Measurements from ENCODE around the gene C8A. TPM values are rescaled to one million over a fixed set of nuclear protein-coding genes. Genes with fewer than 3 reads are reported as not detected.

C8A gene
- total RNA-seq, 1 donor from 2014 or later, result not detected

DNA sequence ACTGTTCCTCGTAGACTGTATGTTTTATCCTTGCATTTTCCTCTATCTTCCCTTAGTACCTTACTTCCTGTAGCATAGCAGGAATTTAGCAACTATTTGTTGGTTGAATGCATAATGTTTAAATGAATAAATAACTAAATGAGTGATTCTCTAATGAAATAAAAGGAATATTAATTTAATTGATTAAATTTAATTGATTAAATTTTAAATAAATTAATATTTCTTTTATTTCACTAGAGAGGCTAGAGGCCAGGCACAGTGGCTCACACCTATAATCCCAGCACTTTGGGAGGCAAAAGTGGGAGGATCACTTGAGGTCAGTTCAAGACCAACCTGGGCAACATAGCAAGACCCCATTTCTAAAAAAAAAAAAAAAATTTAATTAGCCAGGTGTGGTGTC lies 85.4 kb downstream of the C8A start:
- intact Hi-C loops (cut with DNase I), result no loop called here
- no peak for TF ChIP-seq POLR2AphosphoS5 (IDR thresholded peaks at IDR 0.05; ENCODE audit: insufficient read depth in 1 of 2, low read depth in 1 of 2)
- TF ChIP-seq POLR2A (IDR thresholded peaks at IDR 0.05), result no peak
- TF ChIP-seq, protein P1, sequence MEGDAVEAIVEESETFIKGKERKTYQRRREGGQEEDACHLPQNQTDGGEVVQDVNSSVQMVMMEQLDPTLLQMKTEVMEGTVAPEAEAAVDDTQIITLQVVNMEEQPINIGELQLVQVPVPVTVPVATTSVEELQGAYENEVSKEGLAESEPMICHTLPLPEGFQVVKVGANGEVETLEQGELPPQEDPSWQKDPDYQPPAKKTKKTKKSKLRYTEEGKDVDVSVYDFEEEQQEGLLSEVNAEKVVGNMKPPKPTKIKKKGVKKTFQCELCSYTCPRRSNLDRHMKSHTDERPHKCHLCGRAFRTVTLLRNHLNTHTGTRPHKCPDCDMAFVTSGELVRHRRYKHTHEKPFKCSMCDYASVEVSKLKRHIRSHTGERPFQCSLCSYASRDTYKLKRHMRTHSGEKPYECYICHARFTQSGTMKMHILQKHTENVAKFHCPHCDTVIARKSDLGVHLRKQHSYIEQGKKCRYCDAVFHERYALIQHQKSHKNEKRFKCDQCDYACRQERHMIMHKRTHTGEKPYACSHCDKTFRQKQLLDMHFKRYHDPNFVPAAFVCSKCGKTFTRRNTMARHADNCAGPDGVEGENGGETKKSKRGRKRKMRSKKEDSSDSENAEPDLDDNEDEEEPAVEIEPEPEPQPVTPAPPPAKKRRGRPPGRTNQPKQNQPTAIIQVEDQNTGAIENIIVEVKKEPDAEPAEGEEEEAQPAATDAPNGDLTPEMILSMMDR (IDR thresholded peaks at IDR 0.05), result no peak
- Histone ChIP-seq H3K4me3 (no peak overlapping the region), H3K36me3 (no peaks in the 10 kb centered on the region), H3K27ac (no peak overlapping the region), H3K9me3 (no peaks in the 10 kb centered on the region), H3K4me1 (no peaks in the 10 kb centered on the region), H3K27me3 (no peaks in the 10 kb centered on the region)
- DNase-seq (ENCODE audit: extremely low spot score in 2 of 2), result no peak

DNA sequence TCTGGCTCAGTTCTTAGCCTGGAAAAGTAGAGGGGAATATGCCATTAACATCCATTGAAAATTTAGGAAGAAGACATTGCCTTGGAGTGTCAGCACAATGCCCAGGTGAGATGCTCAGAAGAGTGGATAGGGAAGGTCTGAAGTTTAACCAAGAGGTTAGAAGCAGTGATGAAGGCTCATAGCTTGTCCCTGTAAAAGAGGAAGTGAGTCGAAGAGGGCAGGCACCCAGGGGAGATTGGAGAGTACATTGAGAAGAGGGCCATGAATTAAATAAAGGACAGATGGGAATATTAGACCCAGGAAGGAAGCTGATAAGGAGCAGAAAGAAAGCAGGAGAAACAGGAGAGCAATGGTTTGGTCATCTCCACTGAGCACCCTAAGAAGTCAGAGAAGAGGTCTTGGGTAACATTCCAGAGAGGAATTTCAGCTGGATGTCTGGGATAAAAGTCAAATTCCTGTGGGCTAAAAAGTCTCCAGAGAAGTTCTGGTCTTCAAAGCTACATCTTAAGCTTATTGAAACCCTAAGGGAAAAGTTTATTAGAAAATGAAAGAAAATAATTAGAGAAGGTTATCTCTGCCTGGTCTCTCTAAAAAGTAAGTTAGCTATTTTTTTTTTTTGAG lies 93.9 kb downstream of the C8A start:
- DNase-seq (ENCODE audit: extremely low spot score in 2 of 2), result no peak
- no peak overlapping the region for H3K4me3 ChIP-seq
- H3K9me3 ChIP-seq, result no peaks in the 10 kb centered on the region
- intact Hi-C loops (cut with DNase I), result no loop called here
- H3K36me3 ChIP-seq, result no peaks in the 10 kb centered on the region
- H3K4me1 ChIP-seq, result no peaks in the 10 kb centered on the region
- no peak overlapping the region for H3K27ac ChIP-seq
- H3K27me3 ChIP-seq, result no peaks in the 10 kb centered on the region
- TF ChIP-seq POLR2A (IDR thresholded peaks at IDR 0.05), result no peak
- TF ChIP-seq POLR2AphosphoS5 (IDR thresholded peaks at IDR 0.05; ENCODE audit: insufficient read depth in 1 of 2, low read depth in 1 of 2), result no peak
- TF ChIP-seq, protein P1 (IDR thresholded peaks at IDR 0.05), result no peak

DNA sequence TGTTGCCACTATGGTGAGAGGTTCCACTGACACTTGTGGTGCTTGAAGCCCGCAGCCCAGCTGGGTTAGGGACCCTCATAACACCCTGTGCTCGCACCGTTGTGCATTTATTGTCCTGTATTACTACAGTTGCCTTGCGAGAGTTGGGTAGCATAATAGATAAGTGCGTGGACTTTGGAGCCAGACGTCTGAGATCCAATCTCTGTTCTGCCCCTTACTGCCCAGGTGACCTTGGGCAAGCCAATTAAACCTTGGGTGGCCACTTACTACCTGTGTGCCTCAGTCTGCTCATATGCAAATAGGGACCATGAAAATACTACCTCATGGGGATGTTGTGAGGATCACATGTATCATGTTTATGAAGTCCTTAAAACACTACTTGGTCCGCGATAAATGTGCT lies 97.9 kb downstream of the C8A start:
- Histone ChIP-seq H3K27ac (no peak overlapping the region), H3K27me3 (no peaks in the 10 kb centered on the region), H3K4me1 (no peaks in the 10 kb centered on the region), H3K9me3 (no peaks in the 10 kb centered on the region), H3K36me3 (no peaks in the 10 kb centered on the region), H3K4me3 (no peak overlapping the region)
- TF ChIP-seq POLR2A (IDR thresholded peaks at IDR 0.05) (no peak), POLR2AphosphoS5 (IDR thresholded peaks at IDR 0.05; ENCODE audit: insufficient read depth in 1 of 2, low read depth in 1 of 2) (no peak)
- TF ChIP-seq, protein P1 (IDR thresholded peaks at IDR 0.05), result no peak
- intact Hi-C loops (cut with DNase I), result no loop called here
- DNase-seq (ENCODE audit: extremely low spot score in 2 of 2), result no peak

DNA sequence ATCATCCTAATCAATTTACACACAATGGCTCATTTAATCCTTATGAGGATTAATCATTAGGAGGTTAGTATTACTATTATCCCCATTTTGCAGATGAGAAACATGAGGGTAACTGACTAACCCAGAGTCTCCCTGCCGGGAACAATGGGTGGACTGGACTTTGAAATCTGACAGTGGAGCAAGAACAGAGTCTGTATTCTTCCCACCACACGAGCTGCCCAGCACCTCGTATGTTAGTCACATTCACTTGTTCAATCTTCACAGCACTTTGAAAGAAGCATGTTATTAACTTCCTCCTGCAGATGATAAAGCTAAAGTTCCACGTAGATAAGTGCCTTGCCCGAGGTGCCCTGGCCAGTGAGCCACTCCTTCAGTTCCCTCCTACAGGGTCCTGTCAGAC lies 98.8 kb downstream of the C8A start:
- no peak for TF ChIP-seq POLR2A (IDR thresholded peaks at IDR 0.05)
- TF ChIP-seq POLR2AphosphoS5 (IDR thresholded peaks at IDR 0.05; ENCODE audit: insufficient read depth in 1 of 2, low read depth in 1 of 2), result no peak
- TF ChIP-seq, protein P1 (IDR thresholded peaks at IDR 0.05), result no peak

DNA sequence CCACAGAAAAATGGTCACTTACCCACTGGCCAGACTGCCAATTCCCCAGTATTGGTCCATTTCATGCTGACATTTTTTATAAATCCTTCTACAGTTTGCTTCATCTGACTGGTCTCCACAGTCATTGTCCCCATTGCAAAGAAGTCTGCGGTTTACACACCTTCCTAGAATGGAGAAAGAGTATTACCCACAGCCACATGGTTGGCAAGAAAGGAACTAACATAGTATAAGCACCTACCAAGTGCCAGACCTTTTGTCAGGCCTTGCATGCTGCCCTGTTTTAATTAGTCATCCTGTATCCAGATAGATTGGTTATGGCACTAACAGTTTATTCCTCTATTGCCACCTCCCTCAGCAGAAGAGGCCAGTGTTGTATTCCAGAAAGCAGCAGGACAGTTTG lies 100.1 kb downstream of the C8A start:
- DNase-seq (ENCODE audit: extremely low spot score in 2 of 2), result no peak
- intact Hi-C loops (cut with DNase I), result no loop called here
- no peaks in the 10 kb centered on the region for H3K27me3 ChIP-seq
- H3K27ac ChIP-seq, result no peak overlapping the region
- TF ChIP-seq POLR2AphosphoS5 (IDR thresholded peaks at IDR 0.05; ENCODE audit: insufficient read depth in 1 of 2, low read depth in 1 of 2) (no peak), POLR2A (IDR thresholded peaks at IDR 0.05) (no peak)
- TF ChIP-seq, protein P1 (IDR thresholded peaks at IDR 0.05), result no peak
- H3K4me3 ChIP-seq, result no peak overlapping the region
- H3K36me3 ChIP-seq, result no peaks in the 10 kb centered on the region
- H3K9me3 ChIP-seq, result no peaks in the 10 kb centered on the region
- H3K4me1 ChIP-seq, result no peaks in the 10 kb centered on the region

More for the DNA sequence above, 98.8 kb downstream of the C8A start:
- intact Hi-C loops (cut with DNase I), result no loop called here
- Histone ChIP-seq H3K4me3 (no peak overlapping the region), H3K4me1 (no peaks in the 10 kb centered on the region), H3K27ac (no peak overlapping the region), H3K36me3 (no peaks in the 10 kb centered on the region), H3K9me3 (no peaks in the 10 kb centered on the region), H3K27me3 (no peaks in the 10 kb centered on the region)
- DNase-seq (ENCODE audit: extremely low spot score in 2 of 2), result no peak
